PFSK-1 (cell line): Measurements from ENCODE around the gene TBC1D3I. TPM values are rescaled to one million over a fixed set of nuclear protein-coding genes. Genes with fewer than 3 reads are reported as not detected.
"Not testable (repeated sequence)": the region's sequence is repeated elsewhere in the genome, so short reads cannot be mapped to it uniquely, and the experiment has no call there.

Experiments
- FOXP2 ChIP-seq: optimal IDR thresholded peaks from 2 replicates; pipeline ENCODE3; 2011; ENCODE audit warnings: borderline replicate concordance, control low read depth, inconsistent platforms; ENCODE audit not compliant: insufficient read depth; ENCODE audit errors: extremely low read length, extremely low read depth
- POLR2AphosphoS5 ChIP-seq: IDR thresholded peaks from 2 replicates; pipeline ENCODE4 v1.6.1; 2012; ENCODE audit warnings: low read depth, mild to moderate bottlenecking, control low read depth, low read length, moderate library complexity
- REST ChIP-seq, 2 experiments: IDR thresholded peaks; 2 replicates each; pipeline versions ENCODE4 v1.6.1 to v1.8.0; 2011 to 2012; ENCODE audit warnings: low read depth in 2 of 2, low read length in 2 of 2, control low read depth in 1 of 2, inconsistent platforms in 1 of 2, mild to moderate bottlenecking in 1 of 2, moderate library complexity in 1 of 2; ENCODE audit not compliant: insufficient read depth in 1 of 2
- SIN3A ChIP-seq: IDR thresholded peaks from 2 replicates; pipeline ENCODE4 v1.6.1; 2012; ENCODE audit warnings: mild to moderate bottlenecking, low read length, moderate library complexity, borderline replicate concordance; ENCODE audit not compliant: insufficient read depth
- TAF1 ChIP-seq: IDR thresholded peaks from 2 replicates; pipeline ENCODE4 v1.6.1; 2012; ENCODE audit warnings: low read length, control low read depth, borderline replicate concordance; ENCODE audit not compliant: insufficient read depth
- polyA plus RNA-seq: library from polyadenylated mRNA; unstranded; fragments of >200 nt; gene quantifications from one replicate; pipeline ENCODE4 v1.2.1, GENCODE V29; 2012; ENCODE audit warnings: low read depth, missing spikeins; ENCODE audit not compliant: insufficient read length

The TBC1D3I gene
- polyA plus RNA-seq, result not detected

DNA sequence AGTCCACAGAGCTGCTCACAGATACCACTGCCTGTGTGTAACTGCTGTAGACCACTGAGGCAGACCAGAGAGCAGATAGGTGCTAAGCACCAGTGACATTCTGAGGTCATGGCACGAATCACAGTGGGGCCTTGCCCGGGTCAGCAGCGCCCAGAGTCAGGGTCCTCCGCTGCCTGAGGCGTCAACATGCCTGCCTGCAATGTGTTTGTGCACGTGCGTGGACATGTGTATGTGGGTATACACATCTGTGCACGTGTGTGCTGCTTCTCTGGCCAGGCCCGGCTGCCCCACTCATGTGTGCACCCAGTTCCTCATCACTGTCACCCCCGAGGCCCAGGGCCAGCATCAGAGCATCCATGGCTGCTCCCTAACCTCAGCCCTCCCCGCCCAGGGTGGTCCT lies at the start of gene TBC1D3I:
Gene TBC1D3I (minus strand): TSS at position 101 of the 400 bp plus-strand sequence. CDS start 1,585 bp downstream, outside the sequence.
- not testable (repeated sequence) for TF ChIP-seq SIN3A, FOXP2, TAF1

GRCh38 chr17:36214918-36215317 lies 49.5 kb downstream of the TBC1D3I start:
- no peak for TF ChIP-seq TAF1
- no peak for TF ChIP-seq FOXP2
- no peak for TF ChIP-seq POLR2AphosphoS5
- TF ChIP-seq REST (IDR thresholded peaks at IDR 0.05; ENCODE audit: insufficient read depth in 1 of 2, low read depth in 2 of 2, low read length in 2 of 2), result no peak
- TF ChIP-seq SIN3A, result no peak

- no peak for TF ChIP-seq TAF1
- TF ChIP-seq POLR2AphosphoS5, result no peak
- TF ChIP-seq REST (IDR thresholded peaks at IDR 0.05; ENCODE audit: insufficient read depth in 1 of 2, low read depth in 2 of 2, low read length in 2 of 2), result no peak
- TF ChIP-seq SIN3A, result no peak
- no peak for TF ChIP-seq FOXP2
These were observed 50.7 kb downstream of the TBC1D3I start for GRCh38 chr17:36213695-36214094.

- no peak for TF ChIP-seq TAF1
- no peak for TF ChIP-seq SIN3A
- TF ChIP-seq REST (IDR thresholded peaks at IDR 0.05; ENCODE audit: insufficient read depth in 1 of 2, low read depth in 2 of 2, low read length in 2 of 2), result no peak
- TF ChIP-seq FOXP2, result no peak
- TF ChIP-seq POLR2AphosphoS5, result no peak
These were observed 51.4 kb downstream of the TBC1D3I start for GRCh38 chr17:36212966-36213365.

DNA sequence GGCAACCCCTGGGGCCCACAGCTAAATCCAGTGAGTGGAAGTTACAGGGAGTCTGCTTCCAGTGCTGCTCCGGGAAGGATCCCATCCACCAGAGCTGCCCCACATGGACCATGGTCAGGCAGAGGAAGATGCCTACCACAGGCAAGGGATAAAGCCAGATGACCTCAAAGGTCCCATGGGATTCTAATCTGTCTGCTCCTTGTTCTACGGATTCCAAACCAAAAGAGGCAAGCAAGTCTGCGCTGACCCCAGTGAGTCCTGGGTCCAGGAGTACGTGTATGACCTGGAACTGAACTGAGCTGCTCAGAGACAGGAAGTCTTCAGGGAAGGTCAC lies 52.1 kb downstream of the TBC1D3I start:
- TF ChIP-seq FOXP2 (no peak), SIN3A (no peak), REST (IDR thresholded peaks at IDR 0.05; ENCODE audit: insufficient read depth in 1 of 2, low read depth in 2 of 2, low read length in 2 of 2) (no peak), POLR2AphosphoS5 (no peak), TAF1 (no peak)
